ENCODE data around the gene PRRG1.
"Not testable (repeated sequence)": the region's sequence is repeated elsewhere in the genome, so short reads cannot be mapped to it uniquely, and the experiment has no call there.

PRRG1 gene

DNA sequence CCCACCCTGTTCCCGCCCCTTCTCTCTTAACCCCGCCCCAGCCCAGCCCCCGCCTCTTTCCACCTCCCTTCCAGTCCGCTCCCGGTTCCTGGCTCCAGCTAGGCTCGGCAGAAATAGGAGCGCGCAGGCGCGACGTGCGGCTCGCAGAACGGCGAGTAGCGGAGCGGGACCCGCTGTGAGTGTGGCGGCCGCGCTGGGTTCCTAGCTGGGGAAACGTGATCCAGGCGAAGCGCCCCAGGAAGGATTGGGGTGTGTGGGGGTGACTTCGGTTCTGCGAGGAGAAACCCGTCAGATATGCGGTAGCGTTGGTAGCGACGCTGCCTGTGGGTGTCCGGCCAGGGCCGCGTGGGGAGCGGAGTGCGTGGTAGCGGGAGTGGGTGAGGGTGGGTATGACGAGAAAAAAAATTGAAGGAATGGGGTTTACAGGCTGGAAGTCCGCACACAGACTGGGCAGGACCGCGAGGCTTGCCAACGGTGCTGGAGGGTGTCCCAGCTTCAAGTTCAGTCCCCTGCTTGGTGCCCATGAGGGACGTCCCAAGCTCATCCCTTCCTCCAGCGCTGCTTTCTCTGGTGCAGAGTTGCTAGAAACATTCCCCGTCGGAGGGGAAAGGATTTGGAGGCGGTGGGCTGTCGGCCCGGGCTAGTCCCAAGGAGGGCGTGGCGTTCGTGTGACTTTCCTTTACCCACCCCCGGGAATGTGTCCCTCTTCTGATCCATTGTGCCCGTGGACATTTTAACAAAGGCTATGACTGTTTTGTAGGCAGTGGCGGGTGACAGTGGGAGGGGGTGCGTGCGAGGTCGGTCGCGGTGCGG, at the start of gene PRRG1:
PRRG1 (plus strand) TSS at position 144 of the 813 bp plus-strand sequence. CDS start 56,886 bp downstream, outside the sequence.
- DNase-seq (ENCODE audit: low read depth), result peak; percentile 82

DNA sequence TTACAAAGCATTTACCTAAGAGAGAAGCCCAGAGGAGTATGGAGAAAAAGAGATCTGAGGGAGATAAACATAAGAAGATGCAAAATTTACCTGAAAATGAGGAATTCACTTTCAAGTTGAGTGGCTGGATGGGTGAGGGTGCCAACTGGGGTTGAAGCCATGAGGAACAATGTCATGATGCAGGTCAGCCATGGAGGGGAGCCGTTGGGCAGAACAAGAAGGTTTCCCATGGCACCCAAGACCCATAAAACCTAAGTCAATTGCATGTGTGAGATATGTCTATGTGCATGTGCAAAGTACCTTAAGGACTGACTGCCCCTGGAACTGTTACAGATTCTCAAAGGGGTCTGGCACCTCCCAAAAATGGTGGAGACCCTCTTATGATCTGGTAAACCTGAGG, 46.6 kb upstream of the PRRG1 start:
- DNase-seq (ENCODE audit: low read depth), result peak; percentile 23

DNA sequence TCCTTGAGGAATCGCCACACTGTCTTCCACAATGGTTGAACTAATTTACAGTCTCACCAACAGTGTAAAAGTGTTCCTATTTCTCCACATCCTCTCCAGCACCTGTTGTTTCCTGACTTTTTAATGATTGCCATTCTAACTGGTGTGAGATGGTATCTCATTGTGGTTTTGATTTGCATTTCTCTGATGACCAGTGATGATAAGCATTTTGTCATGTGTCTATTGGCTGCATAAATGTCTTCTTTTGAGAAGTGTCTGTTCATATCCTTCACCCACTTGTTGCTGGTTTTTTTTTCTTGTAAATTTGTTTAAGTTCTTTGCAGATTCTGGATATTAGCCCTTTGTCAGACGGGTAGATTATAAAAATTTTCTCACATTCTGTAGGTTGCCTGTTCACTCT, 43.9 kb upstream of the PRRG1 start:
- not testable (repeated sequence) for DNase-seq (ENCODE audit: low read depth)

DNA sequence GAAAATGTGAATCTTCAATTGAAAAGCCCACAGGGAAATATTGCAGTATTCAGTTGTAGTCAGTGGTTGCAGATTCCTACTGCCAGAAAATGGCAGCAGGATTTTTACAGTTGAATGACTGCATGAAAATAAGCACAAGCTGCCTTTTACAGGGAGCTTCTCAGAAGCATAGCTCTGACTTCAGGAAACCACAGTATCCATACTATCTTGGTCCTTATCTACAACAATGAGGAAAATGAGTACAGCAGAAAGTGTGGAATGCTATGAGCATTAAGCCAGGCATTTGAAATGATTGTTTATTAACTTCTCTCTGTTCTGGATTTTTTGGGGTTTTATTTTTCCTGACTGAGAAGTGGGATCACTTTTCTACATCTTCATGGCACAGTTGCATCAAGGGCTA, 34.6 kb upstream of the PRRG1 start:
- DNase-seq (ENCODE audit: low read depth), result no peak

DNA sequence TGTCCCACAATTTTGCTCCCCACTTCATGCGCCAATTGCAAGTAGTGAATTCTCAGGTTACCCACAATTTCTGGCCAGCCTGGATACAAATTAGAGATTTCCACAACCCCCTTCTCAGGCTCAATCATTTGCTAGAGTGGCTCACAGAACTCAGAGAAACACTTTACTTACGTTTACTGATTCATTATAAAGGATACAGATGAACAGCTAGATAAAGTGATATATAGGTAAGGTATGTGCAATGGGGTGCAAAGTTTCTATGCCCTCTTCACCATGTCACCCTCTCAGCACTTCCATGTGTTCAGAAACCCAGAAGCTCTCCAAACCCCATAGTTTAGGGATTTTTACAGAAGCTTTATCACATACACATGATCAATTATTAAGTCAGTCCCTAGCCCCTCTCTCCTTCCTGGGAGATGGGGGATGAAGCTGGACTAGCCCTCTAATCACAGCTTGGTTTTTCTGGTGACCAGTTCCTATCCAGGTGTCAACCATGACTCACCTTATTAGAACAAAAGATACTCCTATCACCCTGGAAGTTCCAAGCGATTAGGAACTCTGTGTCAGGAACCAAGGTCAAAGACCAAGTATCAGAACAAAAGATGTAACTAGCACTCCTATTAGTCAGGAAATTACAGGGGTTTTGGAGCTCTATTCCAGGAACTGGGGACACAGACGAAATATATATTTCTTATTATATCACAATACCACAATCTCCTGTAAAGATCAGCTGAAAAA, 33.5 kb upstream of the PRRG1 start:
- no peak for DNase-seq (ENCODE audit: low read depth)

DNA sequence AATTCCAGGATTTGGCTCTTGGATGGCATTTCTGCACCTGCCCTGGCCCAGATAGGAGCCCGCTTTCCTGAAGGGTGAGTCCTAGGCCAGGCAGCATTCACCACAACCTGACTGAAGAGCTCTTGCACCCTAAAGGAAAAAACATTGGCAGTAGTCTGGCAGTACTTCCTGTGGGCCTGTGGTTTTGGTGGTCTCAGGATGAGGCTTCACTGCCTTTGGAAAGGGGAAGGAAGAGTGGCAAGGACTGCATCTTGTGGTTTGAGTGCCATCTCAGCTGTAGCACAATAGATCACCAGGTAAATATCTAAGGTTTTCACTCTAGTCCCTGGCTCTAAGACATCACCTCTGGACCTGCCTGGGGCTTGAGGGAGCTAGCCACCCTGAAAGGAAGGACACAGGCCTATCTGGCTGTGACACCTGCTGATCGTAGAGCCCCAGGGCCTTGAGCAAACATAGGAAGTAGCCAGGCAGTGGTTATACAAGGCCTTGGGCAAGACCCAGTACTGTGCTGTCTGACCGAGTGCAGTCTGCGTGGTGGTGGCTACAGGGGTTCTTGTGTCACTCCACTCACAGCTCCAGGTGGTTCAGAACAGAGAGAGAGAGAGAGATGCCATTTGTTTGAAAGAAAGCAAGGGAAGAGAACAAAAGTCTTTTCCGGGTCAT, 28.5 kb upstream of the PRRG1 start:
- no peak for DNase-seq (ENCODE audit: low read depth)

DNA sequence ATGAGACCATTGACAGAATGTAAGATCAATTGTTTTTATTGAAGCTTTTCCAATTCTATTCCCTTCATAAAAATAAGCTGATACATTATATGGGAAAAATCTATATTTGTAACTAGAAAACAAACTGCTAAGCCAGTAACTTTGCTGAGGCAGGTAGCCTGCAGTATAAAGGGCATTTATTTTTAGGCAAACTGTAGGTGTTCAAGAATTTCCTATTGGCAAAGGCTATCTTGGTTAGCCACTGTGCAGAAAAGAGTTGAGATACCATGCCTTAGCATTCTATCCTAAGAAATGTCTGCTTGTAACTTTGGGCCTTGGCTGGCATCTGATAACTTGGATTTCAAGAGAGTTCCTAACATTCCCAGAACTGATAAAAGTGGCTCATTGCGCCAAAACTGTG, 18.5 kb upstream of the PRRG1 start:
- no peak for DNase-seq (ENCODE audit: low read depth)

DNA sequence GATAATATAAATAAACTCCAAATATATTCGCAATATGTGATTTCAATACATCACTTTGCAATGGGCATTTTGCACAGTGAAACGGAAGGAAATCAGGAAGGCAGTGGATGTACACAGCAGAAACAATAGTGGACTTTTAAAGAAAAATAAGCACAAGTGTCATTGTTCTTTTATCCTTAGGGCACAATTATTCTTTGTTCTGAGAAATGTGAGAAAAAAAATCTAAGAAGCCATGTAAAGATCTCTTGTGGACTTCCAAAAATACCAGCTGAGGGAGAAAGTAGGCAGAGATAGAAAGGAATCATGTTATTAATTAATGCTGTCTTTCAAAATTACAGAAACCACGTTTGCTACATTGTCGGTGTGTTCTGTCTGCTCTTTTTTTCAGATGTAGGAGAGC, 17.6 kb upstream of the PRRG1 start:
- DNase-seq (ENCODE audit: low read depth), result no peak

DNA sequence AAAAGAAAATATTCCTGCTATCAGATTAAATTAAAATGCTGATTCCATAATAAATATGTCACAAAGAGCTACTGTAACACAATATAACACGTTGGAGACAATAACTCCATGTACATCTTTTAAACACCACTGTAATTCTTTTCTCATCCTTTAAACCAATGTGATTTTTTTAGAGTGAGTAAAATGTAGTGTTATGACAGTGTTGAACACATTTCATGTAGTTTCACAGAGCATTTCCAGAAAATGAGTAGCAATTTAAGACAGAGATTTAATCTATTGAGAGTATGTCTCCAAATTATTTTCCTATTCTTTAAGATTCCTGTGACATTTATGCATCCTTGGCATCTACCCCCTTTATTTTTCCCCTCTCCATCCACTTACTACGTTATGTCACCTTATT, 17.1 kb upstream of the PRRG1 start:
- DNase-seq (ENCODE audit: low read depth), result no peak

DNA sequence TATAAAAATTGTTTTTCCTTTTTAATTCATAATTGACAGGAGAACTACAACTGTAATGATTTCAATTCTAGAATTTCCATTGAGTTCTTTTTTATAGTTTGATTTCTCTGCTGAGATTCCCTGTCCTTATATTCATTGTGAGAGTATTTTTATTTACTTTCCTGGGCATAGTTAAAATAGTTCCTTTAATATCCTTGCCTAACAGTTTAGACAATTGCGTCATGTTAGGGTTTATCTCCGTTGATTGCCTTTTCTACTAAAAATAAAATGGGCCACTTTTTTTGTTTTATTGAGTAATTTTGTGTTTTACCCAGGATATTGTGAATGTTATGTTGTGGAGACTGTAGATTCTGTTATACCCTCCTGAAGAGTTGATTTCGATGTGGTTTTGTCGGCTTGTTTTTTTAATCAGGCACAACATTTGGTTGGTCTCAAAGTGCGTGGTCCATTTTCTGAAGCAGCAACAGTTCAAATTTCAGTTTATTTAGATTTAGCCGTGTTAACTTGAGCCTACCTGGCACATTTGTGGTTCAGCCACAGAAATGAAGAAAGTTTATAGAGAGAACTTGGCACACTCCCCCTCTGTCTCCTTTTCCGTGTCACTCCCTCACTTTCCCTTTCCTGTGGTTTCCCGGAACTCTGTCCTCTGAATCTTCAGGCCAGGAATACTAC, 16.0 kb upstream of the PRRG1 start:
- no peak for DNase-seq (ENCODE audit: low read depth)

DNA sequence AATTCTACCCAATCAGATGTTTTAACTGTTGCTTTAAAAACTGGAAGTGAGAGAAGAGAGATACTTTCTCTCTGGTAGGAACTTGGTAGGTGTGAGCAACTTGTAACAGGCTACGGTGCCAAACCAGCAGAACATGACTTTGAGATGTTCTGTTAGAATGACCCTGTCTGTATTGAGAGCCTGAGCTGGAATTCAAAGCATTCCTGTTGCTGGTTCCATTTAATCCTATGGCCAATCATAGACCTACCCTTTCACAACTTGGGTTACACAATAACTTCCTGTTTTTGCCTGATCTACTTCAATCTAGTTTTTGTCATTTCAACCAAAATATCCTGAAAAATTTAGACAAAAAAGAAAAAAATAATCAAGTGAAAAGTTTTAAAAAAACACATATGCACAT, 1.7 kb upstream of the PRRG1 start:
- peak; percentile 81 for DNase-seq (ENCODE audit: low read depth)

DNA sequence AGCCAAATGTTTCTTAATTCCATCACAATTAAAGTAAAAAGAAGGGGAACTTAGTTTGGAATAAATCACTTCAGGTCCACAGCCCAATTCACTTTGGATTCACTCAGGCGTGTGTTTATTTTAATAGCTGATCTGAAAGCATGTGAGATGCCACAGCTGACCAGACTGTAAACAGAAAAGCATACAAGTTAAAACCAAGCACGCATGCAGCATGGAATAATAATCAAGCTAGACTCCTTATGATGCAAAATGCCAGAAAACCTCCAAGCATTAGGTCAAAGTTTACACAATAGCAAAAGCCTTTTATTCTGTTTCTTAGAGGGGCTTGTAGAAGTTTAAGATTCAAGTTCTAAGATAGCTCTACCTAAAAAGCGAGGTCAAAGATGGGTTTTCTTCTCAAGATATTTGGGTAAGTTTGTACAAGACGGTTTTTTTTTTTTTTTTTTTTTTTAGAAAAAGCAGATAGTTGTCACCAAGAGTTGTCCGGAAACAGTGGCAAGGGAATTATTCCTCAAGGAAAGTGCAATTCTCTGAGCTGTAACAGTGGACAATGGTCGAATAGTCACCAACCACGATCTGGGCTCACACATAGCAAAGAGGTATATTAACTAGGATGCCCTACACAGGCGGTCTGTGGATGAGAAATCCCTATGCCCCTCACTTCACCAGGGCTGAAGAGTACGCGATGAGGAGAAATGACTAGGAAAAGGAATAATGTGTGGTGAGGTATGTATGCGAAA, 763 bp upstream of the PRRG1 start:
- peak; percentile 79 for DNase-seq (ENCODE audit: low read depth)

DNA sequence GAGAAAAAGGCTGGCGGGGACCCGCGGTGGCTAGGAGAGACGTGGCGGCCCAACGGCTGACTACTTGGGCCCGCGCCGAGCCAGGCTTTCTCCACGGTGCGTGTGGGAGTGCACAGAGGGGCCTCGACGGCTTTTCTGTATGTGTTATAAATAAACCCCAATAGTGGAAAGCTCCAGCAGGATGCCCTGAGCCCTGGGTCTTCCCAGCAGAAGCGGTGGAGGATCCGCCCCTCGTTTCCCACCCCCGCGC, 268 bp upstream of the PRRG1 start:
- DNase-seq (ENCODE audit: low read depth), result no peak

DNA sequence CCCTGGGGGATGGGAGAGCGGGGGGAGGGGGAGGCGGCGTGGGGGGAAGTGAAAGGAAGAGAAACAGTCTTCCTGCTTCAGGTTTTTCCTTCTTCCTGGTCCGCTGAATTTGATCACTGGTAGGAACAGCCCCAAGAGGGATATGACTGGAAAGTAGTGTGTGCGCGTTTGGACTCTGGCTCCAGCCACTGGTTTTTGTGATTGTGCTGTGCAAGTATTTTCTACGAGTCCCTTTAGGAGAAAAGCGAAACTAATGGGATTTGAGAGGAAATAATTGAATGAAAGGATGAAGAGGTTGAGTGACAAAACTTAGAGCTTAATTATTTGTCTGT, 836 bp downstream of the PRRG1 start:
- DNase-seq (ENCODE audit: low read depth), result peak; percentile 7

DNA sequence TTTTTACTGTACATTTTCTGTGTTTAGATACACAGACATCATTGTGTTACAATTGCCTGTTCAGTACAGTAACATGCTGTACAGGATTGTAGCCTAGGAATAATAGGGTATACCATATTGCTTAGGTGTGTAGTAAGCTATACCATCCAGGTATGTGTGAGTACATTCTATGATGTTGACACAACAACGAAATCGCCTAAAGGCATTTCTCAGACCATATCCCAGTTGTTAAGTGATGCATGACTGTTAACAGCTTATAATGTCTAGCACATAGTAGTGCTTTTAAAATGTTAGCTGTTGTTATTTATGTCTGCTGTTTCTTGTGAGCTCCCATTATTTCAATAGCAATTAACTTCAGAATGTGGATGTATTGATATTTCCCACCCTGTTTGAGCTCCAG, 4.5 kb downstream of the PRRG1 start:
- DNase-seq (ENCODE audit: low read depth), result no peak

DNA sequence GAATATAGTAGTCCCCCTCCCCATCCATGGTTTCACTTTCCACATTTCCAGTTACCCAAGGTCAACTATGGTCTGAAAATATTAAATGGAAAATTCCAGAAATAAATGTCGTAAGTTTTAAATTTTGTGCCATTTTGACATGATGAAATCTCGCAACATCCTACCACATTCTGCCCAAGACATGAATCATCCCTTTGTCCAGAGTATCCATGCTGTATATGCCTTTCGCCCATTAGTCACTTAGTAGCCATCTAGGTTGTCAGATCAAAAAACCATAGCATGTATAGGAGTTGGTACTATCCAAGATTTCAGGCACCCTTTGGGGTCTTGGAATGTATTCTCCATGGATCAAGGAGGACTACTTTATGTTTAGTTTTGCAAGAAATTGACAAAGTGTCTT, 8.3 kb downstream of the PRRG1 start:
- no peak for DNase-seq (ENCODE audit: low read depth)

DNA sequence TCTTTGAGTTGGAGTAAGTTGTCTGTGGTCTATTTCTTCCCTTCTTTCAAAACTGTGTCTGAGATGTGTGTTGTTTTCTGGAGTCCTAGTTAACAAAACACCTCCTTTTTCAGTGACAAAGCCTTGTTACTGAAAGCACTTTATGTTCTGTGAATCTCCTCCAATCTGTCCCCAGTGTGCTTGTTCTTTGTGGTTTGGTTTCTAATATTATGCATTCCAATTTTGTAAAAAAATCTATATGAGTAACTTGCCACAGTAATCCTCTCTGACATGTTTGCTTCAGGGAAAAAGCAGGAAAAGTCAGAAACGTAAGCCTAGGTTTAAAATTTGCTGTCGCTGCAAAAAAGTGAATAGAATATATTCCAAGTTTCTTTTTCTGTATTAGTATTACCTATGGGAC, 12.4 kb downstream of the PRRG1 start:
- peak; percentile 19 for DNase-seq (ENCODE audit: low read depth)

DNA sequence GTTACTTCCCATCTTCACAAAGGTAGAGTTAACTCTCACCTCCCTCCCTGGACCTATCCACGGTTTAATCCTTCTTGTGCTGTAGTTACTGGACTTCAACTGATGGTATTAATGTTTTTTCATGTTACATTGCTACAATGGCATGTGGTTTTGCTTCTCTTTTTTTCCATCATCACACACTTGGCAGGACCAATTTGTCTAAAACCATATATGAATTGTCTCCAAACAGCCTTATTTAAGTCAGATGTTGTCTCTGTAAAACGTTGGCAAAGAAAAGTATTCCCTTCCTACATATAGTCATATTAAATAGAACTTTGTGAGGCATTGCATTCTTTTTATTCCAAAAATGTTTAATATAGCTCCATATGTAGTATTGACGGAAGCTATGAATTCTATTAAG, 15.5 kb downstream of the PRRG1 start:
- peak; percentile 8 for DNase-seq (ENCODE audit: low read depth)

DNA sequence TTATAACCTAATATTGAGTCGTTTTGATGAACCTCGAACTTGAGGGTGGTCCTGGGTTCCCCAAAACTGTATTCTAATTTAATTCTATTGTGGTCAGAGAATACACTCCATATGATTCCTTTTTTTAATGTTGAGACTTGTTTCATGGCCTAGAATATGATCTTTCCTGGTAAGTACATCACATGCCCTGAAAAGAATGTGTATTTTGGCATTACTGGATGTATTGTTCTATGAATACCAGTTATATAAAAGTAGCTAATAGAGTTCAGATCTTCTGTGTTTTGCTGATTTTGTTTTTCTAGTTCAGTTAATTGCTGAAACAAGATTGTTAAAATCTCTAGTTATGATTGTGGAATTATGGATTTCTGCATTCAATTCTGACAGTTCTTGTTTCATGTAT, 18.8 kb downstream of the PRRG1 start:
- no peak for DNase-seq (ENCODE audit: low read depth)

DNA sequence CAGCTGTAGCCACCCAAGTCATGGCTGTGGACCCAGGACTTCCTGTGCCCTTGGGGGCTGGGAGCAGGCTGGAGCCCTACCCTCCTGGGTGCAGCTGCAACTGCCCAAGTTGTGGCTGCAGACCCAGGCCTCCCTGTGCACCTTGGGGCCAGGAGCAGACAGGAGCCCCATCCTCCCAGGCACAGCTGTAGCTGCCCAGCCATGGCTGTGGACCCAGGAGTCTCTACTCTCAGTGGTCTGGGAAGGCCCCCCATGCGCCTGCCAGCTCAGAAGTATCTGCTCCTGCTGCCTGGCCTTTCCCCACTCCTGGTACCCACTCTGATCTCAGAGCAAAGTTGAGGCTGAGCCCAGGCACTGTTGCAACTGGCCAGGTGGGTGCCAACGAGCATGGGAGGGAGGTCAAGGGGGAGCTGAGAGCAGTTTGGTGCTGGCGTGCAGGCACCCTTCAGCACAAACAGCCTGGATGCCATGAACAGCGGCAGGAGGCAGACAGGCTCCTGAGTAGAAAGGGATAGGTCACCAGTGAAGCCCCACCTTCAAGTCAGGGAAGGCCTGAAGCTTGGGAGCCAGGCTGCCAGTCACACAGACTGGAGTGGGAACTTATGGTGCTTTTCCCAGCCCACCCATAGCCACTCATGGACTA, 21.5 kb downstream of the PRRG1 start:
- no peak for DNase-seq (ENCODE audit: low read depth)

DNA sequence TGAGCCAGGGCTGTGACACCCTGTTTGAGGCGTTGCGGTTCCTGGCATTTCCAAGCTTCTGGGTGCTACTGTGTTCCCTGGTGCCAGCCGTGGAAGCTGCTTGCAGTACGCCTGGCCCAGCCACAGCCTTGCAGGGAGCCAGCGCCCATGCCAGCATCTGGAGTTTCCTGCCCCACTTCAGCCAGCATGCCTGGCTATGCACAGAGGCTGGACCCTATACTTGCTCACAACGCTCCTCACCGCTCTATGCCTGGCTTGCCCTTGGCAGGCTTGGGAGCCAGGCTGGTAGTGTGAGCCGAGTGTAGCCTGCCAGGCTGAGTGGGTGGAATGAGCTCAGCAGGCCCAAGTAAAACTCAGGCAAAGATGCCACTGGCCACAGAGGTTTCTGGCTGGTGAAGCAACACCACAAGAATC, 22.4 kb downstream of the PRRG1 start:
- peak; percentile 75 for DNase-seq (ENCODE audit: low read depth)

DNA sequence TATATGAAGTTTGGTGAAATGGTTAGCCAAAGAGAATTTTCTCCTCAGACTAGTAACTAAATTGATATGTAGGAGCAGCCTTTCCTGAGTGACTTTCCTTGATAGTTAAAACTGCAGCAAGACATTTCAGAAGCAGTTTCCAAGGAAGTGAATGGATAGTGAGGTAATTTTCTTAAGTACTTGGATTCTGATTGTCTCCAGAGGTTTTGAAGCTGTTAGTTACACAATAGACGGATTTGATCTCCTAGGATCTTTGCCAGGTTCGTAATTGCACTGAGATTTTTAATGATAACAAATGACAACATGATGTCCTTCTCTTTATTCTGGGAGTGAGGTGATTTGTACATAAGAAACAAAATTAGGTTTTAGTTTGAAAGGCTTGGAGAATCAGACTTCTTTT, 29.2 kb downstream of the PRRG1 start:
- DNase-seq (ENCODE audit: low read depth), result peak; percentile 71
